HG02759 (cell line): ENCODE measurements around the gene ITGAD.

Source experiments
- ATAC-seq: cut with Tn5 transposase; IDR thresholded peaks from one replicate; pipeline ENCODE4 v1.9.1; 2021; ENCODE audit warnings: mild to moderate bottlenecking, moderate library complexity; ENCODE audit not compliant: unreplicated experiment

The ITGAD gene

GRCh38 chr16:31365131-31365865 lies 27.8 kb upstream of the ITGAD start:
- no peak for ATAC-seq

DNA sequence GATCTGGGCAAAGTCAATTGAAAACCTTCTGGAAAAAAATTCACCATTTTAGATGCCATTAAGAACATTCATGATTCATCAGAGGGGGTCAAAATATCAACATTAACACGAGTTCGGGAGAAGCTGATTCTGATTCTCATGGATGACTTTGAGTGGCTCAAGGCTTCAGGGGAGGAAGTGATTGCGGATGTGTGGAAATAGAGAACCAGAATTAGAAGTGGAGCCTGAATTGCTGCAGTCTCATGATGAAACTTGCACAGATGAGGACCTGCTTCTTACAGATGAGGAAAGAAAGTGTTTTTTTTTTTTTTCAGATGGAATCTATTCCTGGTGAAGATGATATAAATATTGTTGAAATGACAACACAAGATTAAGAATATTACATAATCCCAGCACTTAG lies 25.3 kb upstream of the ITGAD start:
- no peak for ATAC-seq

- ATAC-seq = no peak
Measured at GRCh38 chr16:31371008-31371407, 22.1 kb upstream of the ITGAD start.

DNA sequence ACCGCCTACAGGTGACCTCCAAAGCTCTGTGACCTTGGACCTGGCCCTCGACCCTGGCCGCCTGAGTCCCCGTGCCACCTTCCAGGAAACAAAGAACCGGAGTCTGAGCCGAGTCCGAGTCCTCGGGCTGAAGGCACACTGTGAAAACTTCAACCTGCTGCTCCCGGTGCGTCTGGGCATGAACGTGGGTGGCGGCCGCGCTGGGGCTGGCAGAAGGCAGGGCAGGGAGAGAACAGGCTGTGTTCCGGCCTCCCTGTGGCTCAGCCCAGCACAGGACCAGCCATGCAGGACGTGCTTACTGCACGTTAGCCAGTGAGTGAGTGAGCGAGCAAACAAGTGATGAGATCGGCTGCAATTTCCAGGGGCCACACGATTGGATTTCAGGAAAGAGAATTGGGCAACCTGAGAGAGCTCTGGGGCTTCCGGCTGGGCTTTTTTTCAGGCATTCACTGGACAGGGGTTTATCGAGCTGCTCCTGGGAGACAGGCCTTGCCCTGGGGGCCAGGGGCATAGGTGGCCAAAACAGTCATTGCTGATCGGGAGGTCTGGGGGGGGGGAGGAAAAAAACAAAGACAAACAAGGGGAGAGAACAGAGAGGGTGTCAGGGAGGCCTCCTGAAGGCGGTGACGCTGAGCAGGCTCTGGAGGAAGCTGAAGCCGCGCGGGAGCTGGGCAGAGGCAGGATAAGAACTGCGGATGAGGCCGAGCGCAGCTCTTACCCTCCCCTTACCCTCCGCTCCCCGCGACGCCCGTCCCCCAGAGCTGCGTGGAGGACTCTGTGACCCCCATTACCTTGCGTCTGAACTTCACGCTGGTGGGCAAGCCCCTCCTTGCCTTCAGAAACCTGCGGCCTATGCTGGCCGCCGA lies 21.3 kb upstream of the ITGAD start:
- ATAC-seq = no peak

- no peak for ATAC-seq
Measured at GRCh38 chr16:31373235-31373634, 19.9 kb upstream of the ITGAD start.

DNA sequence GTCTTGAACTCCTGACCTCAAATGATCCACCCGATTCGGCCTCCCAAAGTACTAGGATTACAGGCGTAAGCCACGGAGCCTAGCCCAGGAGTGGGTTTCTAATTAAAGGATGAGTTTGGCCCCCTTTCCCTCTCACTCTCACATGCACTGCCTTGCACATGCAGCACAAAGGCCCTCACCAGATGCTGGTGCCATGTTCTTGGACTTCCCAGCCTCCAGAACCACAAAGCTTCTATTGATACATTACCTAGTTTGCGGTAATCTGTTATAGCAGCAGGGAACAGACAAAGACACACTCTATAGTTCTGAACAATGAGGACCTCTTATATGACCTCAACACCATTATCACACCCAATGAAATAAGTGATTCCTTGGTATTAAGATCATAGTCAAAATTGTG lies 17.9 kb upstream of the ITGAD start:
- no peak for ATAC-seq

DNA sequence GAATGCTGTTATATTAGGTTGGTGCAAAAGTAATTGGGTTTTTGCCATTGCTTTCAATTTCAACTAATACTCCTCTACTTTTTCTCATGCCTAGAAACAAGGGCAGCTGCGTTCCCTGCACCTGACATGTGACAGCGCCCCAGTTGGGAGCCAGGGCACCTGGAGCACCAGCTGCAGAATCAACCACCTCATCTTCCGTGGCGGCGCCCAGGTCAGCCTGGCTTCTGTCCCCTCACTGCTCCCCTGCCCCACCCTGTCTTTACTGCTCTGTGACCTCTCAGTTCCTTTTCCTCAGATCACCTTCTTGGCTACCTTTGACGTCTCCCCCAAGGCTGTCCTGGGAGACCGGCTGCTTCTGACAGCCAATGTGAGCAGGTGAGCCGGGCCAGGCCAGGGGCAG lies 16.4 kb upstream of the ITGAD start:
- ATAC-seq = no peak

DNA sequence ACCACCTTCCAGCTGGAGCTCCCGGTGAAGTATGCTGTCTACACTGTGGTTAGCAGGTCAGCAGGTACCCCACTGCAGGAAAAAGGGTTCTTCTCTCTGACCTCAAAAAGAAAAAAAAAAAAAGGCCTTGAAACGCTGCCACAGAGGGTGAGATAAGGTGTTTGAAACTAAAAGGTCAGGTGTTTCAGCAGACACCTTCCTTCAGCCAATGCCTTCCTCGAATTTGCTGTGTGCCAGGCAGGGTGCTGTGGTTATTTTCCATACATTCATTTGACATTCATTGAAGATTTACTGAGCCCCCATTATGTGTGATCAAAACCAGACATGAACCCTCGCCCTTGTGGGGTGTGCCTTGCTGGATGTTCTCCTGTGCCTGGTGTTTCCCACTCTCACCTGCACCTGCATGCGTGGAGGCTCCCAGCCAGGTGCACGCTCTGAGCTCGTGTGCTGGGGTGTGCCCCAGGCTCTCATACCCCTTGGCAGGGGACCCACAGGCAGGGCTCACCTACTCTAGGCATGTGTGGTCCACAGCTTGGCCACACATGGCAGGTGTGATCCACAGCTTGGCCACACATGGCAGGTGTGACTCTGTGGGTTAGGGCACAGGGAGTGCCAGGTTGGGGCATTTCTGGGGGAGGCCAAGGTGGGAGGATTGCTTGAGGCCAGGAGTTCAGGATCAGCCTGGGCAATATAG lies 15.8 kb upstream of the ITGAD start:
- ATAC-seq = no peak

GRCh38 chr16:31380201-31380600 lies 12.9 kb upstream of the ITGAD start:
- ATAC-seq = no peak

- peak; percentile 62 for ATAC-seq
Measured at GRCh38 chr16:31382485-31383161, 10.5 kb upstream of the ITGAD start.

DNA sequence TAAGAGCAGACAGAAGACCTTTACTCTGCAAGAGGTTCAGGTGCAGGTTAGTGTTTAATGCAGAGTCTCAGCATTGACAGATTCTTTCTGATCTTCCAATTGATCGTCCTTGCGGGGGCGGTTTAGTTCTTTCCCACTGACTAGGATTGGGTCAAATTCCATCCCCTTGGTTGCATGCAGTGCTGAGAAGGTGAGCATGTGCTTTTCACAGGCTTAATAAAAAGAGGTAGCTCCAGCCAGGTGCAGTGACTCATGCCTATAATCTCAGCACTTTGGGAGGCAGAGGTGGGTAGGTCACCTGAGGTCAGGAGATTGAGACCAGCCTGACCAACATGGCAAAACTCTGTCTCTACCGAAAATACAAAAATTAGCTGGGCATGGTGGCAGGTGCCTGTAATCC lies 7.5 kb upstream of the ITGAD start:
- no peak for ATAC-seq

- ATAC-seq = no peak
Measured at GRCh38 chr16:31386157-31386984, 6.8 kb upstream of the ITGAD start.

- no peak for ATAC-seq
Measured at GRCh38 chr16:31388535-31388934, 4.6 kb upstream of the ITGAD start.

GRCh38 chr16:31390504-31391041 lies 2.6 kb upstream of the ITGAD start:
- no peak for ATAC-seq

DNA sequence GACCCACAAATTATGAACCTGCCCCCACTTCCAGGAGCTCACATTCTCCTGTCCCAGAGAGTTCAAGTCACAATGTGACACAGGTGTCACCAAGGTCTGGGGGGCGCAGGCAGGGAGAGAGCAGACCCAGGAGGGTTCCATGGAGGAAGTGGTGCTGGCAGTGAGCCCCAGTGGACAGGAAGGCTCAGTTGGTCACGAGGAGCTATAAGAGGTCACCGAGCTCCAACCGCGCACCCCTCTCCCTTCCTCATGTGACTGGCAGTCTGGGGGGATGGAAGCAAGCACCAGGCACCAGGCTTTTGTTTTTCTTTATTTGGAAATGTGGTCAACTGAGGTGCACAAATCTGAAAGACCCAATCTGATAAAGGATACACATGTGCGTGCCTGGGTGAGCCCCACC lies 2.5 kb downstream of the ITGAD start:
- no peak for ATAC-seq

DNA sequence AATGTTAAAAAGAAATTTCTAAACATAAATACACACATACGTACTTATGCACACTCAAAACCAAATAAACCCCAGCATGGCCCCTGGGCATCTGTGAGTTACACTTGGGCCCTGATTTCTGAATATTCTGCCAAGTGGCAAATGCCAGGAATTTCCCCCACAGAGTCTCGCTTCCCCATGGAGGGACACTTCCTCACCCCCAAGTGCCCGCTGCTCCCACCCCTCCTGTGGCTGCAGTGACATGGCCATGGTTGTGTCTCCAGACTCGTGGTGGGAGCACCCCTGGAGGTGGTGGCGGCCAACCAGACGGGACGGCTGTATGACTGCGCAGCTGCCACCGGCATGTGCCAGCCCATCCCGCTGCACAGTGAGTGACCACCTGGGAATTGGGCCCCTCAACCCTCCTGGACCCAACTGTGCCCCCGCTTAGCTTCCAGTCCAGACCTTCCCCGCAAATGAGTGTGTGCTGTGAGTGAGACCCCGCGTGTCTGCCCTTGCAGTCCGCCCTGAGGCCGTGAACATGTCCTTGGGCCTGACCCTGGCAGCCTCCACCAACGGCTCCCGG lies 4.0 kb downstream of the ITGAD start:
- ATAC-seq = no peak

- ATAC-seq = no peak
Measured at GRCh38 chr16:31397701-31398100, 4.6 kb downstream of the ITGAD start.

DNA sequence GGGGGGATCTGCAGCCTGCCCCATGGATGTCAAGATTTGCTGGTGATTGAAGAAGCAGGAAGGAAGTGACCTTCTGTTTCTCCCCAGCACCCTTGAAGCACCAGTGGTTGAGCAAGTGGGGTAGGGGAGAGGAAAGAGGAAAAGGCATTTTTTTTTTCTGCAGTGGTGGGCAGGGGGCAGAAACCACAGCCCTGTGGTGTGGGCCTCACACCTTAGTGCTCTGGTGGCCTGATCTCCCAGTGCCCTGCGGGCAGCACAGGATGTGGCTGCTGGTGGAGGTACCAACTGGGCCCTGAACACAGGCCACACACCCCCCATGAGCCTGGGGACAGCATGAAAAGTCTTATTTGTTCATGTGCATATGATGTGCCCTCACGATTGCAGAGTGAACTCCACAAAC lies 7.1 kb downstream of the ITGAD start:
- ATAC-seq = no peak

GRCh38 chr16:31401436-31401835 lies 8.3 kb downstream of the ITGAD start:
- ATAC-seq = no peak

GRCh38 chr16:31402687-31403086 lies 9.6 kb downstream of the ITGAD start:
- ATAC-seq = no peak
